Mucosa of descending colon (tissue), 3 donors: Measurements from ENCODE around the gene TREX2. TPM values are rescaled to one million over a fixed set of nuclear protein-coding genes. Genes with fewer than 3 reads are reported as not detected.

ENCODE experiments used
- ATAC-seq: fragments of 200-7000 bp; cut with Tn5 transposase; one replicate; pipeline ENCODE4 v1.9.1; 2020; ENCODE audit warnings: mild to moderate bottlenecking, moderate library complexity
- DNase-seq, 3 donors: peaks; one replicate each; pipeline ENCODE4 v3.0.0-alpha.2; 2020
- H3K36me3 ChIP-seq: fragments of 200-600 bp; one replicate; pipeline ENCODE4 v1.8.0; 2021; ENCODE audit warnings: low read depth, mild to moderate bottlenecking
- H3K4me1 ChIP-seq: fragments of 200-600 bp; one replicate; pipeline ENCODE4 v1.8.0; 2021; ENCODE audit warnings: low read depth, mild to moderate bottlenecking
- H3K4me3 ChIP-seq: fragments of 200-600 bp; one replicate; pipeline ENCODE4 v1.8.0; 2021; ENCODE audit warnings: mild to moderate bottlenecking
- H3K9me3 ChIP-seq: fragments of 200-600 bp; one replicate; pipeline ENCODE4 v1.8.0; 2021; ENCODE audit warnings: mild to moderate bottlenecking
- CTCF ChIP-seq: fragments of 200-600 bp; IDR thresholded peaks from one replicate; pipeline ENCODE4 v1.8.0; 2022; ENCODE audit warnings: antibody characterized with exemption, mild to moderate bottlenecking
- intact Hi-C, 2 donors: fragments of 100-400 bp; cut with DNase I in 1 of 2; cut with micrococcal nuclease in 1 of 2; formaldehyde crosslinking; loops; one replicate each; pipeline versions ENCODE4 v1.11.0 to v1.11.1; 2022; cut with DNase I, micrococcal nuclease
- total RNA-seq, 3 donors: library from RNA; stranded (reverse); fragmentation: NEBNext Ultra II Directional in 2 of 3; extraction: Animal tissue kit (Norgen Biotek cat#: 25700) in 2 of 3; gene quantifications; one replicate each; pipeline versions ENCODE4 v1.2.1 to v1.2.4, GENCODE V29; 2021 to 2023
- donor health status: DM: no; HTN: no; CAD: no; lungs with moderate emphysema.
- donor health status: DM: no; HTN: no; CAD: no.
- donor health status: DM: no; HTN: yes; CAD: no.

Gene TREX2
- total RNA-seq, 3 donors from 2014 or later: 0.55 to 1.2 (median 0.63) TPM

- no peaks in the 10 kb centered on the region for H3K36me3 ChIP-seq
- no peaks in the 10 kb centered on the region for H3K4me1 ChIP-seq
- DNase-seq (no peak), ATAC-seq (no peak)
- H3K9me3 ChIP-seq: no peaks in the 10 kb centered on the region
- intact Hi-C loops: no loop called here
- H3K4me3 ChIP-seq: no peak within 1 kb of the TSS
- TF ChIP-seq CTCF: no peak
Measured at GRCh38 chrX:153401133-153401764, 44.6 kb downstream of the TREX2 start, which contains the start of gene PNMA6E. TSS of gene PNMA6E (minus strand) at chrX:153401350. CDS start at chrX:153398849, 2,501 bp downstream.

- no peak overlapping the region for H3K4me3 ChIP-seq
- no peaks in the 10 kb centered on the region for H3K9me3 ChIP-seq
- TF ChIP-seq CTCF: no peak
- no peaks in the 10 kb centered on the region for H3K4me1 ChIP-seq
- no peaks in the 10 kb centered on the region for H3K36me3 ChIP-seq
- intact Hi-C loops: no loop called here
- DNase-seq: peak in 2 of 3 donors; percentile 40 to 42
- ATAC-seq: peak; percentile 55
Measured at GRCh38 chrX:153400146-153401132, 45.4 kb downstream of the TREX2 start.

- no peak overlapping the region for H3K4me3 ChIP-seq
- TF ChIP-seq CTCF: no peak
Measured at GRCh38 chrX:153398275-153398960, 47.4 kb downstream of the TREX2 start.

DNA sequence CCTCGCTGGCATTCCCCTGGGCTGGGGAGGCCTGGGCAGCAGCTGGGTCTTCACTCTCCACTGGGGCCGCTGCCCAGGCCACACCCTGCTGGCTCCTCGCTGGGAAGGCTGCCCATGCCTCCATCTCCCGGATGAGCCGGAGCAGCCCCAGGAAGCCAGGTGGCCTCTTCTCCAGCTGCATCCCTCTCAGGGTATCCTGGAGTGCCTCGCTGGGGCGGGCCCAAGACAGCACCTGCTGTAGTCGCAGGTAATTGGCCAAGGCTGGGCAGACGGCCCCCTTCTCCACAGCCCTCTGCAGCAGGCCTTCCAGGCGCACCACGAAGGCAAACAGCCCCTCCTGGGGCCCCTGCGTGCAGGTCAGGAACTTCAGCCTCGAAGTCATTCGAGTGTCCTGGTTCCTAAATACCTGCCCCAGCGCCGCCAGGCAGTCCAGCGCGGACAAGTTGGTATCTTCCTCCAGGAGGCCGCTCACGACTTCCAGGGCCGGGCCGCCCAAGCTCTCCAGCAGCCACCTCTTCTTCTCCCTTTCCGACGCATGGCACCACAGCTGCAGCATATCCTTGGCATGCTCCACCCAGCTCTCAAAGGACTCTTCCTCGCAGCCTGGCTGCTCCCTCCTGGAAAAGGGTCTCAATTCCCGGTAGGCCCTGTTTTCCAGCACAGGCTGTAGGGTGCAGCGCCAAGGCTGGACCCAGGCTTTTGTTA, 48.4 kb downstream of the TREX2 start:
- Histone ChIP-seq H3K9me3 (no peaks in the 10 kb centered on the region), H3K4me3 (no peak overlapping the region), H3K36me3 (no peaks in the 10 kb centered on the region), H3K4me1 (no peaks in the 10 kb centered on the region)
- no peak for TF ChIP-seq CTCF
- DNase-seq (no peak), ATAC-seq (no peak)
- intact Hi-C loops: no loop called here

More at GRCh38 chrX:153398275-153398960, 47.4 kb downstream of the TREX2 start:
- intact Hi-C loops: no loop called here
- H3K36me3 ChIP-seq: no peaks in the 10 kb centered on the region
- no peaks in the 10 kb centered on the region for H3K9me3 ChIP-seq
- DNase-seq (no peak), ATAC-seq (no peak)
- no peaks in the 10 kb centered on the region for H3K4me1 ChIP-seq
